ENCODE results near the gene NRXN3.

DNA sequence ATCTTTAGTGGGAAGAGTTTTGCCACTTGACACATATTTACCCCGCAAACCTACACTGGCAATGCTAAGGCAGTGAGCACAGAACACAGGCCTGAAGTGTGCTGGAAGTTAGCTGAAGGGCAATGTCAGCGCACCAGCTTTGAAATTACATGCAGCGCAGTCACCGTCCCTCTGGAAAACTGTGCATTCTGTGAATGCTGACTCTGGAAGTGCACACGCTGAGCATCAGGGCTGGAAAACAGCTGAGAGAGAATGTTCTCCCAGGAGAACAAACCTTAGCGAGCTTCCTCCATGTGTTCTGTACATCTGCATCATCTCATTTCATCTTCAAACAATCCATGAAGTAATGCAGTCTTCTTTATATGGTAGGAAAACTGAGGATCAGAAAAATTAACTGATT is 448.2 kb downstream of the NRXN3 start:
- TF ChIP-seq, protein P1, sequence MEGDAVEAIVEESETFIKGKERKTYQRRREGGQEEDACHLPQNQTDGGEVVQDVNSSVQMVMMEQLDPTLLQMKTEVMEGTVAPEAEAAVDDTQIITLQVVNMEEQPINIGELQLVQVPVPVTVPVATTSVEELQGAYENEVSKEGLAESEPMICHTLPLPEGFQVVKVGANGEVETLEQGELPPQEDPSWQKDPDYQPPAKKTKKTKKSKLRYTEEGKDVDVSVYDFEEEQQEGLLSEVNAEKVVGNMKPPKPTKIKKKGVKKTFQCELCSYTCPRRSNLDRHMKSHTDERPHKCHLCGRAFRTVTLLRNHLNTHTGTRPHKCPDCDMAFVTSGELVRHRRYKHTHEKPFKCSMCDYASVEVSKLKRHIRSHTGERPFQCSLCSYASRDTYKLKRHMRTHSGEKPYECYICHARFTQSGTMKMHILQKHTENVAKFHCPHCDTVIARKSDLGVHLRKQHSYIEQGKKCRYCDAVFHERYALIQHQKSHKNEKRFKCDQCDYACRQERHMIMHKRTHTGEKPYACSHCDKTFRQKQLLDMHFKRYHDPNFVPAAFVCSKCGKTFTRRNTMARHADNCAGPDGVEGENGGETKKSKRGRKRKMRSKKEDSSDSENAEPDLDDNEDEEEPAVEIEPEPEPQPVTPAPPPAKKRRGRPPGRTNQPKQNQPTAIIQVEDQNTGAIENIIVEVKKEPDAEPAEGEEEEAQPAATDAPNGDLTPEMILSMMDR (IDR thresholded peaks at IDR 0.05), result no peak
- TF ChIP-seq POLR2A (IDR thresholded peaks at IDR 0.05), result no peak
- no peak for TF ChIP-seq EP300 (IDR thresholded peaks at IDR 0.05; ENCODE audit: low read depth)
